ENCODE measurements around the gene CLCNKA.
"Not testable (repeated sequence)": the region's sequence is repeated elsewhere in the genome, so short reads cannot be mapped to it uniquely, and the experiment has no call there.

The CLCNKA gene

DNA sequence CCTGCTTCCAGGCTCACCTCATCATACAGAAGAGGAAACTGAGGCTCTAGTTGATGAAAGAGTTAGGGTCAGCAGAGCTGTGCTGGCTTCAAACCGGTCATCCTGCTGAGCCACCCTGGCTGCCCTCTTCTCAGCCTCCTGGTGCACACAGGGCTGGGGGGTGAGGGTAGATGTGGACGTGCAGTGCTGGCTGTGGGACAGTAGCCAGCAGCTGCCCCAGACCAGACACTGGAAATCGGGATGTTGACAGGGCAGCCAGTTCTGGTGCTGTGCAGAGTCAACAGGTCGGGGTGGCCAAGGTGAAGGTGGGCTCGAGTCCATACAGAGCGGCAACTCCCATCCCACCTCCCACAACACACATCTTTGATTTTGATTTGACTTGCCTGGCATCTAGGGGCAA, 1.5 kb upstream of the CLCNKA start:
- intact Hi-C loops (cut with DNase I; ENCODE audit: low total_unique reads) = no loop called here
- no peaks in the 10 kb centered on the region for H3K27me3 ChIP-seq

GRCh38 chr1:16020878-16021277, 958 bp upstream of the CLCNKA start:
- intact Hi-C loops (cut with DNase I; ENCODE audit: low total_unique reads); DNase-seq; H3K9me3 ChIP-seq; H3K36me3 ChIP-seq; H3K27me3 ChIP-seq; H3K4me3 ChIP-seq: not testable (repeated sequence)
- Histone ChIP-seq H3K27ac (peak overlapping the region; percentile 89 to 99), H3K4me1 (peaks cover 9 to 38% (median 33%) of the 10 kb centered on the region in 4 donors)

More for the DNA sequence above, 1.5 kb upstream of the CLCNKA start:
- Histone ChIP-seq H3K9me3 (no peaks in the 10 kb centered on the region), H3K4me3 (no peak overlapping the region), H3K4me1 (peaks cover 12 to 44% (median 38%) of the 10 kb centered on the region in 4 donors), H3K36me3 (peaks cover 0 to 4% (median 0%) of the 10 kb centered on the region in 3 donors), H3K27ac (peak overlapping the region; percentile 89 to 99)
- DNase-seq = no peak
- no peak for TF ChIP-seq CTCF (IDR thresholded peaks at IDR 0.05)

DNA sequence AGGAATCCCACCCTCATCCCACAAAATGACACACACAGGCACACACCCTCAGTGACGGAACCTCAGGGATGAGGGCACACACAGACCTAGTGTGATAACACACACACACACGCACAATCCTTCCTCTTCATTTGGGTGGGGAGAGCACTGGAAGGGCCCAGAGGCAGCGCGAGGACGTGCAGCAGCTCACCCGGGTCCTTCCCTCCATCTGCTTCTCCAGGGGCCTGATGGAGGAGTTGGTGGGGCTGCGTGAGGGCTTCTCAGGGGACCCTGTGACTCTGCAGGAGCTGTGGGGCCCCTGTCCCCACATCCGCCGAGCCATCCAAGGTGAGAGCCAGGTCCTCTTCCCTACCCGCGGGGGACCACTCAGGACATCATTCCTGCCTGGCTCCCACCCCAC, 557 bp downstream of the CLCNKA start:
- no peaks in the 10 kb centered on the region for H3K36me3 ChIP-seq
- no peak for DNase-seq
- H3K27me3 ChIP-seq = no peaks in the 10 kb centered on the region
- no peak overlapping the region for H3K4me3 ChIP-seq
- intact Hi-C loops (cut with DNase I; ENCODE audit: low total_unique reads) = no loop called here
- H3K27ac ChIP-seq = peak overlapping the region in 1 of 2 donors; percentile 99
- no peaks in the 10 kb centered on the region for H3K9me3 ChIP-seq
- TF ChIP-seq CTCF (IDR thresholded peaks at IDR 0.05) = no peak
- H3K4me1 ChIP-seq = peaks cover 9 to 40% (median 36%) of the 10 kb centered on the region in 4 donors

DNA sequence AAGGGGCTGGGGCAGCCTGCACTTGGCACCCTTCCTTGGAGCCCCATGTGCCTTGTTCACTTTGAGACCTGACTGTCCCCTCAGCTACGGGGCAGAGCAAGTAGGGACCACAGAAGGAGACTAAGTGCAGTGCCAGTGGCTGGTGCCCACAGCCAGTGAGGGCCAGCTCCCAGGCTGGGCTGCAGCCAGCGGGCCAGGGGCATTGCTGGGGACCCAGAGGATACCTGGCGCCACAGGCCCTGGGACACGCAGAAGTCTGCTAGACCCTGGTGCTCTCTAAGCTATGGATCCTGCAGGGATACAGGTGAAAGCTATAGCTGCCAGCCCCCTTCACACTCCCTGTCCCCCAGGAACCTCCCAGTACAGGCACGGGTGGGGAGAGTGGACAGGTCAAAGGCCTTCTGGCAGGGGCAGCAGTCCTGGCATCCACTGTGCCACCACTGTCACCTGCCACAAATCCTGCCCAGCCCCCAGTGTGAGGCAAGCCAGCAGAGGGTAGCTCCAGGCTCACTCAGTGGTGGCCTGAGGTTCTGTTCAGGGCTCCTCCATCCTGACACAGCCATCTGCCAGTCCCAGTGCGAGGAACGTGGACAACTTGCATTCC, 1.3 kb downstream of the CLCNKA start:
- no peak for DNase-seq
- Histone ChIP-seq H3K36me3 (no peaks in the 10 kb centered on the region), H3K27ac (no peak overlapping the region), H3K9me3 (no peaks in the 10 kb centered on the region), H3K27me3 (no peaks in the 10 kb centered on the region), H3K4me3 (no peak overlapping the region), H3K4me1 (peaks cover 9 to 37% (median 34%) of the 10 kb centered on the region in 4 donors)
- TF ChIP-seq CTCF (IDR thresholded peaks at IDR 0.05) = no peak
- intact Hi-C loops (cut with DNase I; ENCODE audit: low total_unique reads) = no loop called here

DNA sequence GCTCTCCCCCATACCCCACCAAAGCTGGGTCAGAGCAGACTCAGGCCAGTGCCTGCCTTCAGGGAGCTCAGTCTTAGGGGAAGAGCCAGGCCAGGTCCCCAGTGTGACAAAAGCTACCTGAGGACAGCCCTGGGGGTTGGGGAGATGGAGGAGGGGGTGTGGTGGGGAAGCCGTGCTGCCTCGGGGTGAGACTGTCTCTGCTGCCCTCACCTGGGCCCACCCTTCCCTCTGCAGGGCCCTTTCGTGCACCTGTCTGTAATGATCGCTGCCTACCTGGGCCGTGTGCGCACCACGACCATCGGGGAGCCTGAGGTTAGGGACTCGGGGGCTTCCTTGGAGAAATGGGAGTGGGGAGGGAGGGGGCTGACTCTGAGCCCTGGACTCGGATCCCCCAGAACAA, 4.5 kb downstream of the CLCNKA start:
- H3K27me3 ChIP-seq; H3K4me3 ChIP-seq; DNase-seq; H3K27ac ChIP-seq; H3K9me3 ChIP-seq; intact Hi-C loops (cut with DNase I; ENCODE audit: low total_unique reads); H3K36me3 ChIP-seq: not testable (repeated sequence)
- H3K4me1 ChIP-seq = peaks cover 0 to 12% (median 11%) of the 10 kb centered on the region in 4 donors

GRCh38 chr1:16026723-16027484, 5.1 kb downstream of the CLCNKA start:
- Histone ChIP-seq H3K4me1 (peaks cover 0 to 12% (median 11%) of the 10 kb centered on the region in 4 donors), H3K27me3 (no peaks in the 10 kb centered on the region), H3K9me3 (no peaks in the 10 kb centered on the region), H3K36me3 (no peaks in the 10 kb centered on the region), H3K27ac (peak overlapping the region; percentile 5 to 45), H3K4me3 (peak overlapping the region; percentile 17 to 45)
- intact Hi-C loops (cut with DNase I; ENCODE audit: low total_unique reads) = no loop called here
- DNase-seq = no peak
- no peak for TF ChIP-seq CTCF (IDR thresholded peaks at IDR 0.05)
